ENCODE measurements around the gene AQP3.
"Not testable (repeated sequence)": the region's sequence is repeated elsewhere in the genome, so short reads cannot be mapped to it uniquely, and the experiment has no call there.

Gene AQP3

GRCh38 chr9:33446946-33447798 lies at the start of gene AQP3:
Gene AQP3, minus strand, starts transcription at chr9:33447593. Its CDS starts 63 bp downstream, at chr9:33447530.
- peak; percentile 66 to 72 for DNase-seq

DNA sequence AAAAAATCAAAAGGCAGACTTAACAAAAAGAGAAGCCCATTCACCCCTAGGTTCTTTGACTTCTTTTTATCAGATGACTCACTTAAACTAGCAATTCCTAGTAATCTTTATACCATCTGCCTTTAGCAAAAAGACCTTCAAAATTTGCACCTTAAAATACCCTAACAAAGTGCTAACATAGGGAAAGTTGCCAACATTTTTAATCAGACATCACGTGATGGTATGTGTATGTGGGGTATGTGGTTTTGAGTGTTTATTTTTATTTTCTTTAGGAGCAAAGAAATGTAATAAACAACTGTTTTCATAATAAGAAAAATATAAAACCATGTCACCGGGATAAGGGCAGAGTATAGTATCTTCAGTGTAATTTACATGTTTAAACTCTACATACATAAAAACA lies 46.4 kb upstream of the AQP3 start:
- not testable (repeated sequence) for DNase-seq

DNA sequence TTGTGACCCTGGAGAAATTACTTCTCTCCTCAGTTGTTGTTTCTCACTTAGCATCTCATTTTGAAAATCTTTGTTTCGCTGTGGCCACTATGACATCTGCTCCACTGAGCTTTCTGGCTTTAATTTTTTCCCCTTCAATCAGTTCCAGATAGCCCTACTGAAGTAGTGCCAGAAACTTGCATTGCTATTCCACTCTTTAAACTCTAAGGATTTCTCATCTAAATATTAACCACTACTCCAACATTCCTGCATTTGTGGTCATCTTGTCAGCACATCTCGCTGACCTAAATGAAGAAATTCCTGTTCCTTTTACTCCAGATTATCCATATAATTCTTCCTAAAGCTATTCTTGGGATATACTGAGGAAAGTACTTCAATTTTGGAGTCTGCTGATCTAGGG lies 41.7 kb upstream of the AQP3 start:
- DNase-seq: no peak

DNA sequence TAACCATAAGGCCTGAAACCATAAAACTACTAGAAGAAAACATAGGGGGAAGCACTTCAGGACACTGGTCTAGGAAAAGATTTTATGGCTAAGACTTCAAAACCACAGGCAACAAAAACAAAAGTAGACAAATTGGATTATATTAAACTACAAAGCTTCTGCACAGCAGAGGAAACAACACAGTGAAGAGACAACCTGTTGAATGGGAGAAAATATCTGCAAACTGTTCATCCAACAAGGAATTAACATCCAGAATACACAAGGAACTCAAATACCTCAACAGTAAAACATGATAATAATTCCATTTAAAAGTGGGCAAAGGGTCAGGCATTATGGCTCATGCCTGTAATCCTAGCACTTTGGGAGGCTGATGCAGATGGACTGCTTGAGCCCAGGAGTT lies 37.9 kb upstream of the AQP3 start:
- DNase-seq: not testable (repeated sequence)

- no peak for DNase-seq
Observed at GRCh38 chr9:33480976-33481375, 33.6 kb upstream of the AQP3 start.

- no peak for DNase-seq
Observed at GRCh38 chr9:33480106-33480505, 32.7 kb upstream of the AQP3 start.

- no peak for DNase-seq
Observed at GRCh38 chr9:33476503-33476902, 29.1 kb upstream of the AQP3 start.

GRCh38 chr9:33475357-33475756 lies 28.0 kb upstream of the AQP3 start:
- DNase-seq: no peak

- peak; percentile 99 for DNase-seq
Observed at GRCh38 chr9:33473643-33474352, 26.4 kb upstream of the AQP3 start, which contains the start of gene NOL6. Gene NOL6, minus strand, starts transcription at chr9:33473924. Its CDS starts 82 bp downstream, at chr9:33473842.

DNA sequence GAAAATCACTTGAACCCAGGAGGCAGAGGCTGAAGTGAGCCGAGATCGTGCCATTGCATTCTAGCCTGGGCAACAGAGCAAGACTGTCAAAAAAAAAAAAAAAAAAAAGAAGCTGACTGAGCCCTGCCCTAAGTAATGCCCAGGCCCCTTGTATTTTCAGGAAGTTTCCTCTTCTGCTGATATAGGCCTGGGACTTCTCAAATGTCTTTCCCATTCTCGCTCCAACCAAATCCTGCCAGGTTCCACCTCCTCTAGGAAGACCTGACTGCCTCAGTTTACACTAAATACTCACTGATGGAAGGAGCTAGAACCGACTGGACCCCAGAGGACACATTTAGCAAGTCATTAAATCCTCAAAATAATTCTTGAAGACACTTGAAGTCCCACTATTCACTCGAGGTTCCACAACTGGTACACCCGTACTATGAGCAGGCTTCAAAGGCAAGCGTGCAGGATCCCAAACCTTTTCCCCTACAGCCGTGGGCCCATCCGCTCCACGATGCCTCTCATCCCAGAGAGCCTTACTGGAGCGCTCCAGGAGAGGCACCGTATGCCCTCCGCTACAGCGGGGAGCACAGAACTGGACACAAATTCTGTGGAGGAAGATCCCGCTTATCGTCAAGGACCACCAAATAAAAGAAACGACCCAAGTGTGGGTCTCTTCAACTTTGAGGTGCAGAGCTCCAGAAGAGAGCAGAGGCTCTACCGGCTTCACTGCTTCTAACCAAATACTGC lies 25.7 kb upstream of the AQP3 start:
- no peak for DNase-seq

- no peak for DNase-seq
Observed at GRCh38 chr9:33472171-33472880, 24.9 kb upstream of the AQP3 start.

GRCh38 chr9:33471361-33471760 lies 24.0 kb upstream of the AQP3 start:
- no peak for DNase-seq

DNA sequence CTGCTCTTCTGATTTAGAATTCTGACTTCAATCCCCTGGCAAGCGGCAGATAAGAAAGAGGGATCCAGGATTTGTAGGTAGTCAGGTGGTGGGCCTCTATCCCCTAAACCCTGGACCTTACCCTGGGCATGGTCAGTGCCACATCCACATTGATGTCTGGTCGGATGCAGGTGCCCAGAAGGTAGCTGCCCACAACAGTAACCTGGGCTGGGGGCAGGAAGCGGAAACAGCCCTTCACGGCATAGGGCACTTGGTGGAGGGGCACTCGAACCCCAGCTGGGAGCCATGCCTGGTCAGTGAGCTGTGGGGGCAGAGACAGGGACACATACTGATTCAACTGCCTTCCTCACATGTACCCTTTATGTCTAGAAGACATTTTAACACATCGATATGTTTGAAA lies 22.5 kb upstream of the AQP3 start:
- no peak for DNase-seq

DNA sequence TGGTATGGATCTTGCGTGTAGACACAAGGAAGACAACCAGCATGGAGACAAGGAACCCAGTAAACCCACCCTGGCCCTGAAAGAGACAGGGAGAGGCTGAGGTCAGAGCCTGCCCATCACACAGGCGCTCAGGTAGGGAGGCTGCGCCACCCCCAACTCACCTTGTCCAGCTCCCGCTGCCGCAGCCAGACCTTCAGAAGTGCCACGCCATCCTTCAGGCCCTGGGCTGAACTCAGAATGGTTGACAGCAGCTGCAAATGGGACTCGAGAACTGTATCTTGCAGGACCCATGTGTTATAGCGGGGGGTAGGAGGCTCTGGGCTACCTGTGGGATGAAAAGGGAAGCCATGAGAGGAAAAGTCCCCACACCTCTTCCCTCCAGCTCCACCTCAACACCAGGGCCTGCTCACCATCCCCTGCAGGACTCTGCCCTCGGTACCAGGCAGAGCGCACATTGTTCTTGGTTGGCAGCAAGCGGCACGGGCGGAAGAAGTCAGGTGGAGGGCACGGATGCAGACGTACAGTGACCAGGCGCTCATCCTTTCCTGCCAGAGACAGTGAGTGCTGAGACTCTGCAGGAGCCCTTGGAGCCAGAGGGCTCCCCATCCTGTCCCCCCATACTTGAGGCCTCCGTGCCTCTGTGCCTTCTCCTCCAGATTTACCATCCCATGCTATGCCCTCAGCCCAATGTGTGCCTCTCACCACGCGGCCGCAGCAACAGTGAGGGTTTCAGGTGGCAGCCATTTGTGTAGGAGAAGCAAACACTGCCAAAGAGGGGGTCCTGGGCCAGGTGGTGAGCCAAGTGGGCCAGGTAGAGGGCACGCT lies 21.6 kb upstream of the AQP3 start:
- no peak for DNase-seq

GRCh38 chr9:33468215-33468730 lies 20.9 kb upstream of the AQP3 start:
- DNase-seq: no peak

DNA sequence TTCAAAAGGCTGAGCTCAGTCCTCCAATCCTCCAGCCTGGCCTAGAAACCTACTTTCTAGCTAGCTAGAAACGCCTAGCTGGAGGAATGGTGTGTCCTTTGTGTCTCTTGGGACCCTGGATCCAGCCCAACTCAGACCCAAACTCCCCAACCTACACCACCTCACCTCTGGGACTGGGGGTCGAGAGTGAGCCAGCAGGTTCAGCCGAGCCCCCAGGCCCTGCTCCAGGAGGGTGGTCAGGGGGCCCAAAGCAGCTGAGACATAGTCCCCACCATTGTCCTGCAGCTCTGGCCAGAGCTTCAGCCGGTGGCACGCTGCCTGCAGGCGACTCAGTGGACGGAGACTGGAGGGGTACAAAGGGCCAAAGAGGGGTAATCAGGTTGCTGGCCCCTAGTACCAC lies 20.1 kb upstream of the AQP3 start:
- no peak for DNase-seq

DNA sequence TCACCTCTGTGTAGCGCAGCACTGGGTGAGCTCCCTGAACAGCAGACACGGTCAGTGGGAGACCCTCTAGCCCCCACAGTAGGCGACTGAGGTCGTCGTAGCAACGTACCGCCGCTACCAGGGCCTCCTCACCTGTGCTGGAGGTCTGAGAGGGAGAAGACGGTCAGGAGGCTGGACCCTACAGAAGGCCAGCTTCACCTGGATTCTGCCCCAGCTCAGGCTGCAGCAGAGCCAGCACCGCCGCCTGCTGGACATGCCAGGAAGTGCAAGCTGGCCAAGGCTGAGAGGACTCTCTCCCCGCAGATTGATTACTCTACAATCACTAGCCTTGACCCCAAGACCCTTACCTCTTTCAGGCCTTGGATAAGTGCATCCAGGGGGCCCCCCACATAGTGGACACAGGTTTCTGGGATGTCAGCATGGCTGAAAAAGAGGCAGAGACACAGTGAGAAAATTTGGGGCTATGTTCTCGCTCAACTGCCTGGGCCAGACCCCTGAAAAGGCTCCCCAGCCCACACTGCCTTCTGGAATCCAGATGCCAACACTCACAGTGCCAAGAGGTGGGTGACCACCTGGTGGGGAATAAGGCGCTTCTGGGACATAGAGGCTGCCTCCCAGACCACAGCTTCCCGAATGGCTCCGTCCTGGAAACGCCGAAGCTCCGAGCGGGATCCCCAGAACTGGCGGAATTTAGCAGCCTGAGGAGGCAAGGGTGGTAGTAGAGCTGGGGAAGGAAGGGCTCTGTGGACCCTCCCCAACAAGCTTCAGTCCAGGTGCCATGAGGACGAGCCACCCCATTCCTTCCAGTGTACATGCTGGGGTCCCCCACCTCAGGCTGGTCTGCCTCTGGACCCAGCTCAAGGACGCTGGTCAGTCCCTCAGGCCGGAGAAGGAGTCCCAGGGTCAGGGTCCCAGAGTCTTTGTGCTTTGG lies 19.4 kb upstream of the AQP3 start:
- DNase-seq: peak; percentile 83 to 86

DNA sequence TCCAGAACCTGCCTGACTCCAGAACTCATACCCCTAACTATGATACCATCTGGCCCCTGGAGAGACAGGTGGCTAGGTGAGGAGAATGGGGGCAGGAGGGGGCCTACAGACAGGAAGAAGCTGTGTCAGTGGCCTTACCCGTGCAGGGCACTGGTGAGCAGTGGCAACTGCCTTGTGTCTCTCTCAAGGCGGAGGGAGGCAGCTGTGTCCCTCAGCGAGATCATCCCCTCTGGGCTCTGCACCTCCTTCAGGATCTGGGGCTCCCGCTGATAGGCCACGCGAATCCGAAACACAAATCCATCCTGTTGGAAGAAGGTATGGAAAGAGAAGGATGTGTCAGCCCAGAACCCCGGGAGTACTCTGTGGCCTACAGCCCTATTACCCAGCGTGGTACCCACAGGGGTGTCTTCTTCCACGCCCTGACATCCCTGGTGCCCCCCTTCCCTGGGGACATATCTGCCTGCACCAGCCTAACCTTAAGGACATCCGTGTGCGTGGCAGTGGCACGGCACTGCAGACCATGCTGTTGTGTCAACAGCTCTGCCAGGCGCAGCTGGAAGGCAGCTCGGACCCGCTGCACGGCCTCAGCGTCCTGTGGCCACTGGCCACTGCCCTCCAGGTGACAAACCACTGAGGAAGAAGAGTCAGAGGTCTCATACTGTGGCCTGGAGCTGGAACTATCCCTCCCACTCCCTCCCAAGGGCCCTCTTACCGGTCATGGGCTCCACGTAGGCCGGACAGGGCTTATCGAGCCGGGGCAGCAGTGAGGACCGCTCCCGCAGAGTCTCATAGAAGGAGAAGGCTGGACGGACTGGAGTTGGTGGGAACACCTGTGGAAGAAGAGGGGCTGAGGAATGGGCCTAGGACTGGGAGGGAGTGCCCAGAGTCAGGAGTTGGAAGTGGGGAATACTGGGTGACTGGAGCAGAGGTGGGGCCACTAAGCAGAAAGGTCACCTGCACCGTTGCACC lies 18.5 kb upstream of the AQP3 start:
- no peak for DNase-seq

DNA sequence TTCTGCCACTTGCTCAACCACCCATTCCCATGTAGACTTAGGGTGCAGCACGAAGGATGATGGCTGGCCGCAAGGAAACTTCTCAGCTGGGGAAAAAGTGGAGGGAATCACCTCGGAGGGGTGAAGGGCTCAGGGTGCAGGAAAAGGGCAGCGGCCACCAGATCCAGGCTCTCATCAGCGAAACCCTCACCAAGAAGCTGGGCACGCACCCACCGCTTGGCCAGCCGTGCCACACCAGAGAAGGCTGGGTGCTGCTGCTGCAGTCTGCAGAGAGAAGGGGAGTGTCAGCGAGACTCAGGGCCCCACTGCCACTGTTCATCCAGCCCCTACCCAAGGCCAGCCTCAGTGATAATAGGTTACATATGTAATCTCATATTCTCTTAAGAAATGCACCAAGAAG lies 17.7 kb upstream of the AQP3 start:
- DNase-seq: no peak
